Cerebellar cortex (tissue), 1 donor: ENCODE results near the gene SRP68.
"Not testable (repeated sequence)": the region's sequence is repeated elsewhere in the genome, so short reads cannot be mapped to it uniquely, and the experiment has no call there.

ENCODE experiments used
- DNase-seq: peaks from one replicate; pipeline ENCODE4 v3.0.0-alpha.2; 2015; ENCODE audit warnings: low spot score

The SRP68 gene

GRCh38 chr17:76089680-76090516, 17.6 kb upstream of the SRP68 start:
- no peak for DNase-seq

GRCh38 chr17:76088868-76089576, 16.7 kb upstream of the SRP68 start:
- no peak for DNase-seq

- no peak for DNase-seq
Measured at GRCh38 chr17:76088041-76088867, 15.9 kb upstream of the SRP68 start.

- no peak for DNase-seq
Measured at GRCh38 chr17:76087531-76087930, 15.2 kb upstream of the SRP68 start.

GRCh38 chr17:76086384-76086783, 14.1 kb upstream of the SRP68 start:
- DNase-seq: no peak

- no peak for DNase-seq
Measured at GRCh38 chr17:76085731-76086366, 13.5 kb upstream of the SRP68 start.

GRCh38 chr17:76085066-76085730, 12.9 kb upstream of the SRP68 start:
- DNase-seq: no peak

GRCh38 chr17:76083536-76084182, 11.3 kb upstream of the SRP68 start:
- DNase-seq: no peak

- no peak for DNase-seq
Measured at GRCh38 chr17:76082326-76083251, 10.3 kb upstream of the SRP68 start.

GRCh38 chr17:76081295-76082210, 9.2 kb upstream of the SRP68 start:
- no peak for DNase-seq

- DNase-seq: no peak
Measured at GRCh38 chr17:76080768-76081287, 8.5 kb upstream of the SRP68 start.

GRCh38 chr17:76079956-76080767, 7.8 kb upstream of the SRP68 start:
- DNase-seq: no peak

- no peak for DNase-seq
Measured at GRCh38 chr17:76079535-76079955, 7.2 kb upstream of the SRP68 start.

- no peak for DNase-seq
Measured at GRCh38 chr17:76078860-76079534, 6.7 kb upstream of the SRP68 start, which contains the start of gene ZACN. Gene ZACN, plus strand, starts transcription at chr17:76079182. Its CDS starts 83 bp downstream, at chr17:76079265.

GRCh38 chr17:76078370-76078769, 6.1 kb upstream of the SRP68 start:
- DNase-seq: not testable (repeated sequence)

GRCh38 chr17:76077584-76078110, 5.3 kb upstream of the SRP68 start:
- no peak for DNase-seq
